ENCODE results near the gene TMUB2.
A peak's percentile ranks its signal among the peaks of the same experiment; 100 is the strongest.

Gene TMUB2

GRCh38 chr17:44177640-44178039 is 9.1 kb upstream of the TMUB2 start:
- DNase-seq (ENCODE audit: low spot score): no peak
- peak overlapping the region; percentile 26; the same call in 1 of the 2 replicates for H3K27ac ChIP-seq
- TF ChIP-seq CTCF (conservative IDR thresholded peaks at IDR 0.05; ENCODE audit: low read depth): no peak
- CTCF ChIA-PET: no interaction called here
- POLR2A ChIA-PET (ENCODE audit: low non-redundant PET): no interaction called here

- CTCF ChIA-PET: no interaction called here
- POLR2A ChIA-PET (ENCODE audit: low non-redundant PET): no interaction called here
These were observed 8.6 kb upstream of the TMUB2 start for GRCh38 chr17:44178133-44178532.

GRCh38 chr17:44183024-44183423 is 3.7 kb upstream of the TMUB2 start:
- CTCF ChIA-PET: no interaction called here
- POLR2A ChIA-PET (ENCODE audit: low non-redundant PET): interaction anchor here (0.6 kb wide), 1 partner anchor 122 kb away, joined by 4 read pairs; no protein-coding TSS in a partner anchor
- DNase-seq (ENCODE audit: low spot score): no peak
- no peak for TF ChIP-seq CTCF (conservative IDR thresholded peaks at IDR 0.05; ENCODE audit: low read depth)
- peak overlapping the region; percentile 26; the same call in 1 of the 2 replicates for H3K27ac ChIP-seq

More at GRCh38 chr17:44178133-44178532, 8.6 kb upstream of the TMUB2 start:
- TF ChIP-seq CTCF (conservative IDR thresholded peaks at IDR 0.05; ENCODE audit: low read depth): no peak
- peak overlapping the region; percentile 26 for H3K27ac ChIP-seq
- no peak for DNase-seq (ENCODE audit: low spot score)

- POLR2A ChIA-PET (ENCODE audit: low non-redundant PET): interaction anchor here (0.6 kb wide), 1 partner anchor 124 kb away, joined by 5 read pairs; no protein-coding TSS in a partner anchor
- H3K27ac ChIP-seq: peak overlapping the region; percentile 38
- CTCF ChIA-PET: no interaction called here
- TF ChIP-seq CTCF (conservative IDR thresholded peaks at IDR 0.05; ENCODE audit: low read depth): no peak
- DNase-seq (ENCODE audit: low spot score): no peak
These were observed 2.5 kb upstream of the TMUB2 start for GRCh38 chr17:44184212-44184810.

GRCh38 chr17:44187131-44187899 is 543 bp downstream of the TMUB2 start:
- peak overlapping the region; percentile 94 for H3K27ac ChIP-seq
- peak; percentile 75 for DNase-seq (ENCODE audit: low spot score)
- ChIA-PET CTCF (no interaction called here), POLR2A (ENCODE audit: low non-redundant PET) (interaction anchor here (0.5 to 1.6 kb wide), 7 partner anchors 12 to 158 kb away, joined by 3 to 5 read pairs (median 3); no protein-coding TSS in a partner anchor)
- no peak for TF ChIP-seq CTCF (conservative IDR thresholded peaks at IDR 0.05; ENCODE audit: low read depth)

GRCh38 chr17:44188576-44189403 is 2.0 kb downstream of the TMUB2 start:
- H3K27ac ChIP-seq: peak overlapping the region; percentile 85
- DNase-seq (ENCODE audit: low spot score): no peak
- ChIA-PET CTCF (interaction anchor here (0.6 to 0.9 kb wide), 3 partner anchors 16 to 142 kb away, joined by 3 to 5 read pairs (median 5); no protein-coding TSS in a partner anchor), POLR2A (ENCODE audit: low non-redundant PET) (interaction anchor here (0.6 kb wide), 1 partner anchor 827 kb away, joined by 3 read pairs; no protein-coding TSS in a partner anchor)
- TF ChIP-seq CTCF (conservative IDR thresholded peaks at IDR 0.05; ENCODE audit: low read depth): no peak
